Cardiac septum (tissue), 1 donor: ENCODE measurements around the gene ANKMY1. TPM values are rescaled to one million over a fixed set of nuclear protein-coding genes. Genes with fewer than 3 reads are reported as not detected.

Experiments used
- DNase-seq: peaks from one replicate; pipeline ENCODE4 v3.0.0-alpha.2; 2020; ENCODE audit warnings: low spot score
- intact Hi-C: fragments of 100-400 bp; cut with DNase I; formaldehyde crosslinking; loops from one replicate; pipeline ENCODE4 v1.14.0; 2022
- microRNA-seq: library from miRNA; unstranded; fragments of <30 nt; microRNA quantifications from one replicate; pipeline ENCODE4 v1.2.0, GENCODE V29; 2020
- total RNA-seq: library from RNA; stranded (reverse); fragmentation: NEBNext Ultra II Directional; extraction: Animal tissue kit (Norgen Biotek cat#: 25700); gene quantifications from one replicate; pipeline ENCODE4 v1.2.1, GENCODE V29; 2021
- donor health status: DM: no; HTN: no; CAD: no.

The ANKMY1 gene
- total RNA-seq, 1 donor from 2014 or later, result 8.2 TPM

DNA sequence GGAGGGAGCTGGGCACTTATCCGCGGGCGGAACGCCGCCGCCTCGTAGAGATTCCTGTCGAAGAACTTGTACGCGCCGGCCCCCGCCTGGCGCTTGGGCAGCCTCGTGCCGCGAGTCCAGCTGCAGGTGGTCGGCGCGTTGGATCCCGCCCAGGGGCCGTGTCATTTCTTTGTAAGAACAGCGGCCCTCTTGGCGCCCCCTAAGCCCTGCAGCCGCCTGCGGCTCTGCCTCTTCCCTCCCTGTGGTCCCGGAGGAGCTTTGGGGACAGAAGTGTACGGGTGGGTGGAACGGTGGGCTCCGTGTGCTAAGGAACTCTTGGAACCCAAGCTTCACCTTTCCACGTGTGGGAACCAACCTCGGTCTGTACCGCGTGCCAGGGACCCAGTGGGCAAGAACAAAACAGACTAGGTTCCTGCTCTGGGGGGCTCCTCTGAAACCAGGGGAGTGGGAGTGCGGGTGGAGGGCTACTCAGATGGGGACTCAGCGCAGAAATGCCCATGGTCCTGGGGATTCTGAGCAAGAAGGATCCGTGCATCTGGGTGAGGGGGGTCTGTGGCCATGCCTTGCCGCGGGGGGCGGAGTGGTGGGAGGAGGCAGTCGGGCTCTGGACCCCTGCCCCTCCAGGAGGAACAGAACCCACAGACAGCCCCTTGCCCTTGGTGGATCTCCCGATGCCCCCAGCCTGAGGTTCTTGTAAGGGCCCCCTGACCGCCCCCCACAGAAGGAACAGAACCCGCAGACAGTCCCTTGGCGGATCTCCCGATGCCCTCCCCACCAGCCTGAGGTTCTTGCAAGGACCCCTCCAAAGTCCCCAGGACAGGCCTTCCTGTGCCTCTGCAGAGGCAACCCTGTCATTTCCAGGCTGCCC is 120.9 kb downstream of the ANKMY1 start:
- peak; percentile 72 for DNase-seq
- intact Hi-C loops, result loop anchor here (2.0 to 5.0 kb wide), 3 partner anchors 140 to 285 kb away; no protein-coding TSS in a partner anchor

DNA sequence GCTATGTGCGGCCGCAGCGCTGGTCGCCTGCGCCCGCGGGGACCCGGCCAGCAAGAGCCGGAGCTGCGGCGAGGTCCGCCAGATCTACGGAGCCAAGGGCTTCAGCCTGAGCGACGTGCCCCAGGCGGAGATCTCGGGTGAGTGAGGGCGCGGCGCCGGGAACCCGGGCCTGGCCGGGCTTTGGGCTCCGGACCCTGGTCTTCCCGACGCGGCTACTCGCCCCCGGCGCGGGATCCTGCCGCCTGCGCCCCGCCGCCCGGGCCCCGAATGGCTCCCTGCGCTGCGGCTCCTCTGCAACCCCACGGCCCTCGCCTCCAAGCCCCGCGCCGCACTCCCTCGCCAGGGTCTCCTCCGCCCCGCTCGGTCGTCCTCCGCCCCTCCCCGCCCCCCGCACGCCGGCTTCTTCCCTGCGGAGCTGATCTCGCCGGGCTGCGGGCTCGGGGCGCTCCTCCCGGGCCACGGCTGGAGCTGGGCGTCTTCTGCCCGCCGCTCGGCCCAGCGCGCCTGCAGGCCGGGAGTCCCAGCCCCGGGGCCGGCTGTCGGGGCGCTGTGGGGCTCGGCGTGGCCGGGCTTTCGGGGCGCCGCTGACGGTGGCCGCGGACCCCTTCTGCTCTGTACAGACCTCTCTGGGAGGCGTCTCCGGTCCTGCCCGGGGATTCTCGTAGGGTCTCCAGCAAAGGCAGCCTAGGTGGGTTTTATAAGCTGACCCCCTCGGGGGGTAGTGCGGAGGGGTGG is 121.7 kb downstream of the ANKMY1 start:
- intact Hi-C loops, result loop anchor here (1.0 to 5.0 kb wide), 4 partner anchors 66 to 284 kb away; no protein-coding TSS in a partner anchor
- DNase-seq, result peak; percentile 70

DNA sequence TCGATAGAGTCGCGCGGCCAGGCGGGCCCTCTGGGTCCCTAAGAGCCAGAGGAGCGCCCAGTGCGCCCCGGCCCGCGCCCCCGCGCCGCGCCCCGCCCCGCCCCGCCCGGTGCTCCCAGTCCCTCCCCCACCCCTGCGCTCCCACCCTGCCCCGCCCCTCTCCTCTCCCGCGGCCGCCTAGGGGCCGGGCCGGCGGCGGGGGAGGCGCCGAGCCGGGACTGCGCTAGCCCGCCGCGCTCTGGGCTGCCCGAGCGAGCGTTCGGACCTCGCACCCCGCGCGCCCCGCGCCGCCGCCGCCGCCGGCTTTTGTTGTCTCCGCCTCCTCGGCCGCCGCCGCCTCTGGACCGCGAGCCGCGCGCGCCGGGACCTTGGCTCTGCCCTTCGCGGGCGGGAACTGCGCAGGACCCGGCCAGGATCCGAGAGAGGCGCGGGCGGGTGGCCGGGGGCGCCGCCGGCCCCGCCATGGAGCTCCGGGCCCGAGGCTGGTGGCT is 122.3 kb downstream of the ANKMY1 start, which contains the start of gene GPC1:
GPC1 (plus strand) TSS at position 207 of the 491 bp plus-strand sequence; CDS start at position 463, 256 bp downstream.
- DNase-seq, result peak; percentile 80
- intact Hi-C loops, result loop anchor here (1.0 to 5.0 kb wide), 3 partner anchors 65 to 283 kb away; no protein-coding TSS in a partner anchor

DNA sequence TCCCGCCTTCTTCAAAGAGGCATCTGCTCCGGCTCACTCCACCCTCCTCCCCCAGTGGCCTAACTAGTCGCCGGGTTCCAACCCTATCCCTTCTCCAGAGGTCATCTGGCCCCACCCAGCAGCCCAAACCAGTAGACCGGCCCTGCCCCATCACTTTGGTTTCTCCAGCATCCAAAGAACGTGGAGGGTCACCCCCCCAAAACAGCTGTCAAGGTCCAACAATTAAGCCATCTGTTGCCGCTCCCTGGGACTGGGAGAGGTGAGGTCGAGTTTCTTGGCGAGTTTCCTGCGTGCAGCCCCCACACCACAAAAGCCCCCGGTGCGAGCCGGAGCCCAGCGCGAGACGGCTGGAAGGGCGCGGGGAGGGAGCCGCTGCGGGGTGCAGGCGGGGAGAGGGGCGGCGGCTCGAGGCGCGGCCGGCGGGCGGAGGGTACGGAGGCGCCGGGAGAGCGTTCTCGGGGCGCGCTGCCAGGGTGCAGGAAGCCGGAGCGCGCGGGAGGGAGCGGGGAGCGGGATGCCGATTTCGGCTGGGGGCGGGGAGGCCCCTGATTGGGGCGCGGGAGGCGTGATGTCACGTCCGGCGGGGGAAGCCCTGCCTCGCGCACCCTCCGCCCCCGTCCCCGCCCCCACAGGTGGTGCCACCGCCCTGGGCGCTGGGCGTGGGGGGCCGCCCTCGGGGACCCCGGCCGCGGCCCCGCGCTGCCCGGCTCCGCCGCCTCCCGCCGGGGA is 122.9 kb downstream of the ANKMY1 start:
- peak; percentile 94 for DNase-seq
- intact Hi-C loops, result loop anchor here (1.0 to 5.0 kb wide), 4 partner anchors 48 to 283 kb away; no protein-coding TSS in a partner anchor

DNA sequence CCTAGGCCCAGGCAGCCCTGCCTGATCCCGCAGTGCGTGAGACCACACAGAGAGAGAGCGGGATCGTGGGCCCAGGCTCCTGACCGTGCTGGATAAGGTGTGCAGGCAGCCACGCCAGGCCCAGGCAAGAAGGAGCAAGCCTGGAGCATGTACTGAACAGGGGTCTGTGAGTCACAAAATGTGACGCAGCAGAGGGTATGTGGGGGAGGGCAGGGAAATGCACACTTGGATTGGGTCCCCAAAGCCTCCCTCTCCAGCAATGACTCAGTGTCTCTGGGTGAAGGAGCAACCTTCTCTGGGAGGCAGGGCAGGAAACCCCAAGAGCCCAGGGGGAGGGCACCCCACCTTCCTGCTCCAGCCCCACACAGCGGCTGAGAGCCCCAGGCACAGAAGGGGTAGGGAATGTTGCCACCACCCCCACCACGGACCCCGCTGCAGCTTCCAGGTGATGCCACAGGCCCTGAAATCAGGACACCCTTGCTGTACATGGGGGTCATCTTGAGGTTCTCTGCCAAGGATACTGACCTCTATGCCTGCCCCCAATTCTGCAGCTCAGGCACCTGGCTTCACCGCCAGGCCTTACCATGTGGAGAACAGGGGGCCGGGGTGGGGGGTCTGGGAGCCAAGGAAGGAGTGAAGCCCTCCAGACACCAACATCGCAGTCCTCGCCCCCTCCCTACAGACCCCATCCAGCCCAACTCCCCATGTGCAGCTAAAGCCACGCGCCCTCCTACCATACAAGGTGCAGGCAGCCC is 123.6 kb downstream of the ANKMY1 start:
- intact Hi-C loops, result loop anchor here (5.0 kb wide), 1 partner anchor 47 kb away; no protein-coding TSS in a partner anchor
- DNase-seq, result peak; percentile 74

DNA sequence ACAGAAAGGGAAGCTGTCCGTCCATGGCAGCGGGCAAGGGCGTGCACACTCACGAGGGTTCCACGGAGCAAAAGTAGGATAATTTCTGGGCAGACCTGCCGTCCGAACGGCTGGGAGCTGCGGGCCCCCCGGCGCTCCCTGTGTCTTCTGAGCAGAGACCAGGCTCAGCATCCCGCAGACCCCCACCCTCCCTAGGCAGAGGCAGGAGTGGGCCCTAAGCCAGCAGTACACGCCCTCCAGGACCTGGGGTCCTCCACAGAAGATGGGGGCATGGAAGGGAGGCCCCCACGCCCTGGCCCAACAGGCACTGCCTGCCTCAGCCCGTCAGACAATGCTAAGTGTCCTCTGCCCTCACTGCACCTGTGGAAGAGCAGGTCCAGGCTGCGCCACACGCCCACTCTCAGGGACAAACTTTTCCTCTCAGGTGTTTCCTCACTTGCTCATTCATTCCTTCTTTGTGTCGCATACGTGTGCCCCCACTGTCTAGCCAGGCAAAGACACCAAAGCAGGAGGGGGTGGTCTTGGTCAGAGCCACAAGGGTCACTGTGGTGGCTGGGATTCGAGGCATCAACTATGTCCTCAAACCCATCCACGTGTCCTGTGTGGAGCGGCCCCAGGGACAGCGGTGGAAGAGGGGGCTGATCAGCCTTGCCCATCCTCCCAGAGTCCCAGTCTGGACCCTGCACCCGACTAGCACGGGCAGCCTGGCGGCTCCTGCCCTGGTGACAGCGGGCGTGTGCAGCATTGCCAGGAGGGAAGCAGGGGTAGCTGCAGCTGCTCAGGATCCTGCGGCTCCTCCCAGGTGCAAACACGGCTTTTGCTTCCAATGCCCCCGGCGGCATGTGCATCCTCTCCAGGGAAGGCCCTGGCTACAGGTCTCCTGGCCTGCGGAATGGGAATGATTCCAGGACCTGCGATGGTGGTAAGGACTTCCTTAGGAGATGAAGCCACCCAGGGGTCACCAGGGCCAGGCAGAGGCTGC is 124.7 kb downstream of the ANKMY1 start:
- intact Hi-C loops, result loop anchor here (5.0 kb wide), 1 partner anchor 46 kb away; no protein-coding TSS in a partner anchor

DNA sequence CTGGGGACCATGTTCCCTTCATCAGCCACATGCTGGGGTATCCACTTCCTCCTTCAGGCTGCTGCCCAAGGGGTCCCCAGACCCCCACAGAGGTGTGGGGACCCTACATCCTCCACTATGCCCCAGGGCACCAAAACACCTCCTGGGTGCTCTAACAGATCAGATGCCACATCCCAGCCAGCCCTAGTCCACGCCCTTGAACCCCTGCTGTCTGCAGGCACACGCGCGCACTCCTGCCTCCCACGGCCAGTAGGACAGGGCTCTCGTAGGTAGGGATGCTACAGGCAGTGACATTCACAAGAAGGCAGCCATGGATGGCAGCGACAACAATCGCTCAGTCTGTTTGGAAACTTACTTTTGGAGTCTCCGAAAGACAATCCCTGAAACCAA is 125.4 kb downstream of the ANKMY1 start:
- peak; percentile 73 for DNase-seq

More for the DNA sequence above, 124.7 kb downstream of the ANKMY1 start:
- peak; percentile 73 for DNase-seq

DNA sequence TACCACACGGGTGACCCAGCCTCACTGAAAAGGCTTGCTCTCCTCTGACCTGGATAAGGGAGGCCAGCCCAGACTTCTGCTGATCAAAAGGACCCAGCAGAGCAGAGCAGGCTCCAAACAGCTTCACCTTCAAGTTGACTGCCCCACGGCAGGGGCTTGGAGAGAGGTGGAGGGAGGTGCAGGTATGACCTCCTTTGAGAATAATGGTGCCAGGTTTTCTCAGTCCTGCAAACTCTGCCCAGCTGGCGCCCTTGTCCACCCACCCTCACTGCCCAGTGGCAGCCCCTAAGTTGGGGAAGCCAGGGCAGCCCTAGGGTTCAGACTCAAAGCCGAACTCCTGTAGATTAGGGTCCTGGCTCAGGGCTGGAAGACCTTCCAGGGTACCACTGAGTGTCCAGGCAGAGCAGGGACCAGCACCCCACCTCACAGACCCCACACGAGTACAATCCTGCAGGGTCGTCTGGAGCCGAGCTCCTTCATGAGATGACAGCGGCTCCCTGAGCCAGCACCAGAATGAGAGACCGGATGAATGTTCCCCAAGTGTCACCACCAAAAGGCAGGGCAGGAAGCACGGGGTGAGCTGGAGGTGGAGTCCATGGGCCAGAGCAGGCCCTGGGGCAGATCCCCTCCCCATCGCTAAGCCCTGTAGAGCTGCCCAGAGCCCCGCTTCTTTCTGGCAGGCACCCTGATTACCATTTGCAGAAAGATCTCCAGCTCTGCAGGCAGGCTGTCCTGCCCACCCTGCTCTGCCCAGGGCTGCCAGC is 125.9 kb downstream of the ANKMY1 start:
- intact Hi-C loops, result loop anchor here (5.0 kb wide), 1 partner anchor 45 kb away; no protein-coding TSS in a partner anchor
- DNase-seq, result peak; percentile 46

More for the DNA sequence above, 125.4 kb downstream of the ANKMY1 start:
- intact Hi-C loops, result loop anchor here (5.0 kb wide), 1 partner anchor 45 kb away; no protein-coding TSS in a partner anchor

DNA sequence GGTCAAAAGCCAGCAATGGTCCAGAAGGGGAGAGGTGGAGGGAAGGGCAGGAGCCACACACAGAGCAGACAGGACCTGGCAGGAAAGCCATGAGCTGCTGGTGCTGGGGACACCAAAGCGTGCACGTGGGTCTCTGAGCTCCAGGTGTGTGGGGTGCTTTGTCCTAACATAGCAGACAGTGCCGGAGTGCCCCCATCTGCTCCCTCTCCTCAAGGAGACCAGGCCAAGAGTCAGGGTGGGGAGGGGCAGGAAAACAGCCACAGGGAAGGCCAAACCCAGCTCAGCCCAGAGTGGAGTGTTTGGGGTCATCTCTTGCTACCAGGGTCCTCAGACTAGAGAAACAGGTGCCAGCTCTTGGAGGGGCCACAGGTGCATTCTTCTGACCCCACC is 126.5 kb downstream of the ANKMY1 start:
- intact Hi-C loops, result loop anchor here (5.0 kb wide), 1 partner anchor 44 kb away; no protein-coding TSS in a partner anchor
- peak; percentile 53 for DNase-seq

DNA sequence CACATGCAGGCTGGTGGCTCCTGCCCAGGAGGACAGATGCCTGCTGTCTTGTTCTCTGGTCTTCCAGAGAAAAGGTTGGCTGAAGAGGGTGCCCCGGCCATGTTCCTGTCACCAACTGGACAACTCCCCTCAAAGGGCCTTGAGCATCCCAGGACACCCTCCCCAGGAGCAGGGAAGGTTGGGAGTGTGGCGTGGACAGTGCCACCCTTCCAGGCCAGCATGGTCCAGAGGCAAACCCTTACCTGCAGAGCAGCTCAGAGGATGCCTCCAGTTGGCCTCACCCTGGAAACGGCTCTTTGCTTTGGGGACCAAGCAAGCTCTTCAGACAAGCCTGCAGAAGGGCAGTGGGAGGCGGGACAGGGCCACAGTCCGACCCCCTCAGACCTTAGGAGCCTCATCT is 127.2 kb downstream of the ANKMY1 start:
- peak; percentile 31 for DNase-seq
- intact Hi-C loops, result loop anchor here (5.0 kb wide), 1 partner anchor 43 kb away; no protein-coding TSS in a partner anchor

DNA sequence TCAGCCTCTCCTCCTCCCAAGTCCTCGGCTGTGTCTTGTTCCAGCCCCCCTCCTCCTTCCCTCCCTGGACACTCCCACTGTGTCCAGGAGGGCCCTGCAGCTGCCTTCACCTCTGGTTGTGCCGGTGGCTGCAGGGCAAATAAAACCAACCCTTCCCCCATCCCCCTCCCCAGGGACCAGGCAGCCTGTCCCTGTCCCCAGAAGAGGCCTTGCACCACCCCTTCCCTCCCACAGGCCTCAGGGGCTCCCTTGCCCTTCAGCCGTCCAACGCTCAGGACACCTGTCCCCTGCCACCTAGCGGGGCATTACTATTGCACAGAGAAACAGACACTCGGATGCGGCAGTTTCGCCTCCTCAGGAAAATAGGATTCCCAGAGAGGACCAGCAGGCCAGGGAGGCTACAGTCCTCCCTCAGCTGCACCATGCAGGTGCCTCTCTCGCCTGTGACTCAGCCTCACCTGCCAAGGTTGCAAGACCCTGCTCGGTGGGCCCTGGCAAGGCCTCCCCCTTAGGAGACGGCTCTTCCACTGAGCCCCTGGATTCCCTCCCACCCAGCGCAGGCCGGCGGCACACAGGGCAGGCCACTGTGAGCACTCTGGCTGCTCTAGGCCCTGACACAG is 127.8 kb downstream of the ANKMY1 start:
- intact Hi-C loops, result loop anchor here (5.0 kb wide), 1 partner anchor 43 kb away; no protein-coding TSS in a partner anchor

More for the DNA sequence above, 127.8 kb downstream of the ANKMY1 start:
- peak; percentile 68 for DNase-seq

Small RNAs within 50 kb of the gene (microRNA-seq; reads per million reads assigned to microRNA genes)
- 332 reads per million, percentile 74 among the genes with 10 or more reads in this experiment for gene MIR149

Other genes with a start within 250 kb of the ANKMY1 start
- gene GPC1, start 122.3 kb downstream of the ANKMY1 start, total RNA-seq, result 291 TPM
- gene DUSP28, start 2.4 kb upstream of the ANKMY1 start, total RNA-seq, result 9.7 TPM
- 73.8 TPM for gene RNPEPL1, start 10.5 kb upstream of the ANKMY1 start, total RNA-seq
- gene CAPN10, start 28.7 kb upstream of the ANKMY1 start, total RNA-seq, result 24.3 TPM
- 1.5 TPM for gene GPR35, start 67.5 kb upstream of the ANKMY1 start, total RNA-seq
- gene AQP12B, start 124.9 kb upstream of the ANKMY1 start, total RNA-seq, result not detected
- not detected for gene AQP12A, start 133.9 kb upstream of the ANKMY1 start, total RNA-seq